Measurements from ENCODE around the gene TMEM187.

DNA sequence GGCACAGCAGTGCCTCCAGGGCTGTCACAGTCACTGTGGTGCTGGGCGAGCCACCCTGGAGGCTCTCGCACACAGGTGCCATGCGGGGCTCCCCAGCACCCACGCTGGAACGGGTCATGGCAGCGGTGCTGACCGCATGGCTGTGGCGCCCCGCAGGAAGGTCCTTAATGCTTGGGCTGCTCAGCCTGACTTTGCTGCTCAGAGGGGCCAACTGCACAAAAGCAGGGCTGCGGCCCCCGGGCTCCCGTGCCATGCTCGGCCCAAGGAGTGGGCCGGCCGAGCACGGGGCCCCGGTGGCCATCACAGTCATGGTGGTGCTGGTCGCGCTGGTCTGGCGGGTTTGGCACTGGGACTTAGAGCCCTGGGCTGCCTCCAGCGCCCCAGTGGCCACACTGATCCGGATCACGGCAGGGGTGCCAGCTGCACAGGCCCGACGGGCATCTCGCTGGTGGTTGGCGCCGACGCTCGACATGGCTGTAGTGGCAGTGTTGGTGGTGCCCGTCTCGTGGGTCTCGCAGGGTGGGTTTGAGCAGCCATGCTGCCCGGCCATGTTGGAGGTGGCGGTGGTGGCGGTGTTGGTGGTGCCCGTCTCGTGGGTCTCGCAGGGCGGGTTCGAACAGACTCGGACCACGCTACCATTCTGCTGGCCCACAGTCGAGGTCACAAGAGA lies 17.9 kb upstream of the TMEM187 start:
- TF ChIP-seq, protein P1, sequence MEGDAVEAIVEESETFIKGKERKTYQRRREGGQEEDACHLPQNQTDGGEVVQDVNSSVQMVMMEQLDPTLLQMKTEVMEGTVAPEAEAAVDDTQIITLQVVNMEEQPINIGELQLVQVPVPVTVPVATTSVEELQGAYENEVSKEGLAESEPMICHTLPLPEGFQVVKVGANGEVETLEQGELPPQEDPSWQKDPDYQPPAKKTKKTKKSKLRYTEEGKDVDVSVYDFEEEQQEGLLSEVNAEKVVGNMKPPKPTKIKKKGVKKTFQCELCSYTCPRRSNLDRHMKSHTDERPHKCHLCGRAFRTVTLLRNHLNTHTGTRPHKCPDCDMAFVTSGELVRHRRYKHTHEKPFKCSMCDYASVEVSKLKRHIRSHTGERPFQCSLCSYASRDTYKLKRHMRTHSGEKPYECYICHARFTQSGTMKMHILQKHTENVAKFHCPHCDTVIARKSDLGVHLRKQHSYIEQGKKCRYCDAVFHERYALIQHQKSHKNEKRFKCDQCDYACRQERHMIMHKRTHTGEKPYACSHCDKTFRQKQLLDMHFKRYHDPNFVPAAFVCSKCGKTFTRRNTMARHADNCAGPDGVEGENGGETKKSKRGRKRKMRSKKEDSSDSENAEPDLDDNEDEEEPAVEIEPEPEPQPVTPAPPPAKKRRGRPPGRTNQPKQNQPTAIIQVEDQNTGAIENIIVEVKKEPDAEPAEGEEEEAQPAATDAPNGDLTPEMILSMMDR (conservative IDR thresholded peaks at IDR 0.05) = no peak
- TF ChIP-seq ZFX (IDR thresholded peaks at IDR 0.05) = no peak
